GM12878 (cell line): ENCODE results near the gene NR6A1. TPM values are rescaled to one million over a fixed set of nuclear protein-coding genes. Genes with fewer than 3 reads are reported as not detected.

Source experiments
- ATAC-seq: fragments of 200-7000 bp; cut with Tn5 transposase; 3 replicates; pipeline ENCODE4 v1.9.1; 2020; ENCODE audit warnings: mild to moderate bottlenecking, moderate library complexity
- BruUV-seq: library from RNA; stranded (reverse); fragments of 400-500 nt; replicated peaks from 2 replicates; lab custom pipeline; 2021; lab: Mats Ljungman, UMichigan
- CTCF ChIA-PET: fragments of 300-600 bp; sonication (Branson Sonifier 250); formaldehyde crosslinking; extraction: SDS; loops from one replicate; lab custom pipeline; 2021; ENCODE audit warnings: inconsistent platforms; lab: Yijun Ruan, JAX
- POLR2A ChIA-PET: fragments of 350-600 bp; formaldehyde crosslinking; extraction: SDS; loops from one replicate; lab custom pipeline; 2021; ENCODE audit warnings: inconsistent platforms; lab: Charles Lee
- RAD21 ChIA-PET: fragments of 300-600 bp; sonication (Branson Sonifier 250); formaldehyde crosslinking; loops from one replicate; lab custom pipeline; 2023; ENCODE audit warnings: antibody characterized with exemption; ENCODE audit not compliant: unreplicated experiment; lab: Charles Lee
- SMC1A ChIA-PET: fragments of 300-600 bp; sonication (Branson Sonifier 250); formaldehyde crosslinking; loops from one replicate; lab custom pipeline; 2023; ENCODE audit not compliant: unreplicated experiment, uncharacterized antibody; lab: Charles Lee
- DNase-seq: peaks from one replicate; pipeline ENCODE4 v3.0.0-alpha.2; 2011; ENCODE audit warnings: low read depth, low spot score
- FAIRE-seq: peaks from 3 replicates; lab custom pipeline; 2011; peaks lifted over from hg19 to GRCh38; lab: Jason Lieb, UNC
- H2AFZ ChIP-seq: 2 replicates; pipeline ENCODE4 v1.6.0; 2011; ENCODE audit warnings: low read depth, low read length, control low read depth; ENCODE audit not compliant: control insufficient read depth
- H3K27ac ChIP-seq: 2 replicates; pipeline ENCODE4 v1.5.1; 2011; ENCODE audit warnings: control low read depth; ENCODE audit not compliant: control insufficient read depth, insufficient read depth
- H3K27me3 ChIP-seq, 2 experiments: replicated peaks in 1 of 2; 2 replicates each; pipeline versions ENCODE4 v1.6.0 to v1.6.1; 2011; ENCODE audit warnings: low read length in 1 of 2; ENCODE audit not compliant: control insufficient read depth in 2 of 2, insufficient read depth in 2 of 2
- H3K36me3 ChIP-seq, 2 experiments: 2 replicates each; pipeline ENCODE4 v1.5.1; 2011; ENCODE audit warnings: low read length in 1 of 2; ENCODE audit not compliant: control insufficient read depth in 2 of 2, insufficient read depth in 2 of 2
- H3K4me1 ChIP-seq: 2 replicates; pipeline ENCODE4 v1.6.1; 2011; ENCODE audit warnings: mild to moderate bottlenecking, low read length, moderate library complexity, mixed read lengths; ENCODE audit not compliant: control insufficient read depth, insufficient read depth
- H3K4me2 ChIP-seq: 2 replicates; pipeline ENCODE4 v1.6.0; 2011; ENCODE audit warnings: control low read depth; ENCODE audit not compliant: control insufficient read depth, insufficient read depth
- H3K4me3 ChIP-seq: fragments of 200-600 bp; sonication (generic); 2 replicates; pipeline ENCODE4 v1.5.1; 2016
- H3K79me2 ChIP-seq: 2 replicates; pipeline ENCODE4 v1.6.0; 2011; ENCODE audit warnings: low read length; ENCODE audit not compliant: control insufficient read depth, insufficient read depth
- H3K9ac ChIP-seq: 2 replicates; pipeline ENCODE4 v1.8.0; 2011; ENCODE audit warnings: low read length, control low read depth, mixed read lengths; ENCODE audit not compliant: control insufficient read depth, insufficient read depth
- H3K9me3 ChIP-seq: replicated peaks from 3 replicates; pipeline ENCODE4 v1.5.1; 2011; ENCODE audit warnings: mild to moderate bottlenecking, low read length; ENCODE audit not compliant: control insufficient read depth, insufficient read depth
- H4K20me1 ChIP-seq: 2 replicates; pipeline ENCODE4 v1.6.0; 2011; ENCODE audit not compliant: control insufficient read depth, insufficient read depth
- CHD4 ChIP-seq: fragments of 200-600 bp; sonication (generic); IDR thresholded peaks from 2 replicates; pipeline ENCODE4 v1.6.1; 2016; ENCODE audit warnings: mild to moderate bottlenecking
- ESRRA ChIP-seq: IDR thresholded peaks from 2 replicates; pipeline ENCODE4 v1.6.1; 2012; ENCODE audit warnings: mild to moderate bottlenecking, low read length, improper control_type of control experiment
- GATAD2B ChIP-seq: fragments of 450-650 bp; conservative IDR thresholded peaks from 2 replicates; pipeline ENCODE4 v1.6.1; 2017; ENCODE audit warnings: low read depth, mild to moderate bottlenecking, moderate library complexity
- MAX ChIP-seq: IDR thresholded peaks from 2 replicates; pipeline ENCODE4 v1.6.1; 2012; ENCODE audit warnings: low read depth, low read length, improper control_type of control experiment
- POLR2A ChIP-seq: IDR thresholded peaks from 2 replicates; pipeline ENCODE4 v1.6.1; 2011; ENCODE audit warnings: low read depth, mild to moderate bottlenecking, low read length
- USF1 ChIP-seq: IDR thresholded peaks from 2 replicates; pipeline ENCODE4 v1.6.1; 2011; ENCODE audit warnings: borderline replicate concordance, low read depth, mild to moderate bottlenecking, moderate library complexity, mixed read lengths, low read length; ENCODE audit not compliant: insufficient read depth; ENCODE audit errors: extremely low read length
- WGBS: methylation state at CpG from one replicate; pipeline ENCODE4 v1.1.6; 2016; ENCODE audit warnings: low lambda C conversion rate; ENCODE audit not compliant: insufficient replicate concordance, insufficient coverage; ENCODE audit errors: missing lambda C conversion rate; 5-methylcytosine and 5-hydroxymethylcytosine counted together
- in situ Hi-C: fragments of 300-500 bp; cut with MboI; formaldehyde crosslinking; loops from 9 replicates; pipeline ENCODE4 v1.14.3; 2018; ENCODE audit warnings: mixed read lengths
- intact Hi-C: fragments of 100-400 bp; cut with micrococcal nuclease; formaldehyde crosslinking; loops from one replicate; pipeline ENCODE4 v1.14.2; 2022; ENCODE audit not compliant: unreplicated experiment
- polyA plus RNA-seq, 11 experiments: library from polyadenylated mRNA; depleted of rRNA in 4 of 11; unstranded in 6 of 11; stranded (reverse) in 5 of 11; fragments of >200 nt; fragmentation: Nextera tagmentation in 4 of 11; fragmentation: Illumina TruSeq in 1 of 11; extraction: Ambion mirVana in 4 of 11; extraction: Trizol in 1 of 11; gene quantifications; 1 replicate in 1 of 11; 2 replicates in 10 of 11; pipeline versions ENCODE4 v1.2.1 to v1.2.3, GENCODE V29; 2011 to 2016; ENCODE audit warnings: inconsistent platforms in 2 of 11, missing spikeins in 2 of 11, low read depth in 1 of 11
- total RNA-seq, 4 experiments: library from RNA; depleted of rRNA in 3 of 4; stranded (reverse); fragments of >200 nt in 3 of 4; fragmentation: Illumina TruSeq in 1 of 4; extraction: Trizol in 1 of 4; gene quantifications; 2 replicates each; pipeline versions ENCODE4 v1.2.1 to v1.2.3, GENCODE V29; 2013 to 2021

NR6A1 gene
- total and polyA plus RNA-seq, 10 of the 15 experiments (the other 5 are each of a cell fraction or from before 2014, with no cell fraction given) = 1.2 to 9.2 (median 4.6) TPM

GRCh38 chr9:124514125-124514524 lies 257.0 kb downstream of the NR6A1 start (continued):
- TF ChIP-seq GATAD2B = no peak
- TF ChIP-seq CHD4 = no peak
- no peak for TF ChIP-seq POLR2A
- no peak for TF ChIP-seq MAX
- TF ChIP-seq ESRRA = no peak

- CTCF ChIA-PET = interaction anchor here (0.6 kb wide), 1 partner anchor 23 kb away, joined by 3 read pairs; no protein-coding TSS in a partner anchor
- POLR2A ChIA-PET = no interaction called here
- ATAC-seq (peak; percentile 16), FAIRE-seq (no peak), DNase-seq (no peak)
- Histone ChIP-seq H3K4me2 (no peak overlapping the region), H3K4me3 (no peak overlapping the region), H3K27me3 (no peaks in the 10 kb centered on the region), H3K9ac (no peak overlapping the region), H3K36me3 (no peaks in the 10 kb centered on the region), H3K27ac (no peak overlapping the region), H3K9me3 (no peaks in the 10 kb centered on the region)
- intact Hi-C loops = no loop called here
- BruUV-seq = no TSS peak
- in situ Hi-C loops = no loop called here
- no peak for TF ChIP-seq USF1
- TF ChIP-seq, all 136 proteins: peak for 0
- SMC1A ChIA-PET = no interaction called here
- RAD21 ChIA-PET = no interaction called here
- Histone ChIP-seq H2AFZ (no peak overlapping the region), H4K20me1 (no peaks in the 10 kb centered on the region), H3K4me1 (no peaks in the 10 kb centered on the region), H3K79me2 (no peaks in the 10 kb centered on the region)
- WGBS = 19% methylated on average over 5 of the region's 5 CpGs
Observed at GRCh38 chr9:124513376-124513994, 257.6 kb downstream of the NR6A1 start.
